WI38 (cell line): ENCODE results near the gene METTL25B.

Experiments
- H3K4me3 ChIP-seq: 2 replicates; pipeline ENCODE4 v1.5.1; 2011; ENCODE audit warnings: low read depth, mild to moderate bottlenecking, control low read depth, low read length
- TF ChIP-seq, protein P1 (sequence below): IDR thresholded peaks from 2 replicates; pipeline ENCODE4 v1.5.1; 2012; ENCODE audit warnings: low read depth, mild to moderate bottlenecking, control low read depth, low read length

The METTL25B gene

DNA sequence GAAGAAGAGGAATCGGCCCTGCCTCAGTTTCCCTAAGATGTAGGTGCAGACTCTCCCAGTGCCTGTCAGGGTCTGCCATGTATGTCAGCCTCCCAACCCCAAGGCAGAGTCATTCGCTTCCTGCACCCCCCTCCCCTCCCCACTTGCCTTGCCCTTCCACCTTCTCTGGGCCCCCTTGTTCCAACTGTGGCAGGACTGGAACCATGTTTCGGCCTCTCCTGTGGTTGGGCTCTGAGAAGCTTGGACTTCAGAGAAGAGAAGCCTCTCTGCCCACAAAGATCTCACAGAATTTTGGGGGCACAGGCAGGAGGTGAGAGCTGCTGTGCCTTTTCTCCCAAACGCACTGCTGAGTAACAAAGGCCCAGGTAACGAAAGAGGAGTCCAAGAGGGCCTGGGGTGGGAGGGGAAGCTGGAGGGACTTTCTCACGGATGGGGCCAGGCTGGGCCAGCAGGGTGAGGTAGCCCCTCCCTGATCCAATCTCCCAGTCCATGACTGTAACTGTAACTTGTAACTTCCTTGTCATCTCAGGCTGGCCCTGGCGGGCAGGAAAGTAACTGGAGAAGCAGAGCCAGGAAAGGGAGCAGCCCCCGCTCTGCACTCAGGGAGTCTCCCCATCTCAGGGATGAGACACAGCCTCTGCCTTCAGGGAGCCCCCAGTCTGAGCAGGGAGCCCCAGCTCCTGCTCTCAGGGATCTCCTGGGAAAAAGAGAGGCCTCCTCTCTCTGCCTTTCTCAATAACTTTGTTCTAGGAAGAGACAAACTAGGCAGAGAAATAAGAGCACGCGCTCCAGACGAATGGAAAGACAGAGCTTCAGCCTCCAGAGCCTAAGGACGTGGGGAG is 34.2 kb upstream of the METTL25B start:
- TF ChIP-seq, protein P1, sequence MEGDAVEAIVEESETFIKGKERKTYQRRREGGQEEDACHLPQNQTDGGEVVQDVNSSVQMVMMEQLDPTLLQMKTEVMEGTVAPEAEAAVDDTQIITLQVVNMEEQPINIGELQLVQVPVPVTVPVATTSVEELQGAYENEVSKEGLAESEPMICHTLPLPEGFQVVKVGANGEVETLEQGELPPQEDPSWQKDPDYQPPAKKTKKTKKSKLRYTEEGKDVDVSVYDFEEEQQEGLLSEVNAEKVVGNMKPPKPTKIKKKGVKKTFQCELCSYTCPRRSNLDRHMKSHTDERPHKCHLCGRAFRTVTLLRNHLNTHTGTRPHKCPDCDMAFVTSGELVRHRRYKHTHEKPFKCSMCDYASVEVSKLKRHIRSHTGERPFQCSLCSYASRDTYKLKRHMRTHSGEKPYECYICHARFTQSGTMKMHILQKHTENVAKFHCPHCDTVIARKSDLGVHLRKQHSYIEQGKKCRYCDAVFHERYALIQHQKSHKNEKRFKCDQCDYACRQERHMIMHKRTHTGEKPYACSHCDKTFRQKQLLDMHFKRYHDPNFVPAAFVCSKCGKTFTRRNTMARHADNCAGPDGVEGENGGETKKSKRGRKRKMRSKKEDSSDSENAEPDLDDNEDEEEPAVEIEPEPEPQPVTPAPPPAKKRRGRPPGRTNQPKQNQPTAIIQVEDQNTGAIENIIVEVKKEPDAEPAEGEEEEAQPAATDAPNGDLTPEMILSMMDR, result no peak
- H3K4me3 ChIP-seq, result no peak overlapping the region

DNA sequence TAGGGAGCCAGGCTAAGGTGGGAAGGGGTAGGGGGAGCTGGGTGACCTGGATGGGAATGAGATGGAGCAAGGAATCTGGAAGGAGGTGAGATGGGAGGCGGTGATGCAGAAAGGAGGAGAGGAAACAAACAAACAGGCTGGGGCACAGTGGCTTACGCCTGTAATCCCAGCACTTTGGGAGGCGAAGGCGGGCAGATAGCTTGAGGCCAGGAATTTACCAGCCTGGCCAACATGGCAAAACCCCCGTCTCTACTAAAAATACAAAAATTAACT is 33.6 kb upstream of the METTL25B start:
- H3K4me3 ChIP-seq, result no peak overlapping the region
- TF ChIP-seq, protein P1, result no peak

DNA sequence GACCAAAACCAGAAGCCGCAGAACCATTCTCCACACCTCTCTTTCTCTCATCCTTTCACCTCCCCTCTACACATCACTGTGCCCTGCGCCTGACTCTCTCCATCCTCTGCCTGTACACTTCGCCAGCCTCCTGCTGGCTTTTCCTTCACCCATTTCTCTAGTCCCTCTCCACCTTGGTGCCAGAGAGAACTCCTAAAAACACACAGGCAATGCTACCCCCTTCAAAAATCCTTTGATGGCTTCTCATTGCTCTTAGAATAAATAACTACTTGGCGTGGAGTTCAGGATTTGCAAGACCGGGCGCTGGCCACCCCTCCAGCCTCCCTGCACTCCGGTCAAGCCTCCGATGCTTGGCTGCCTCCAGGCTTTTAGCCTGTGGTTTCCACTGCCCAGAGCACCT is 31.5 kb upstream of the METTL25B start:
- TF ChIP-seq, protein P1, result no peak
- no peak overlapping the region for H3K4me3 ChIP-seq

DNA sequence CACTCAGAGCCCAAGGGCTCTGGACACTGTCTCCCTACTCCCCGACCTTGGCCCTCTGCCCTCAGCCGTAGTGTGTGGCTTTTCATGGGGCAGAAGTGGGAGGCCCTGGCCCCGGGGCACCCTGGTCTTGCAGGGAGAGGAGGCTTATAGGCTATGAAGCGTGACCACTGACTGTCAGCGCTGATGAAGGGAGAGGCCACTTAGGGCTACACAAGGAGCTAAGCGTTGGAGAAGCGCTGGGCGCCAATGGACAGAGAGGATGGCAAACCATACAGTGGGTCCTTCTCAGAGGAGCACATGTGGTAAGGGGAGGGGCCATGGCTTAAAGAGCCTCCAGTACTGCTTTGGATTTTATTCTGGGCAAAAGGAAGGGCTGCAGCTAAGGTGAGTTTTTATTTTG is 30.8 kb upstream of the METTL25B start:
- TF ChIP-seq, protein P1, result no peak
- no peak overlapping the region for H3K4me3 ChIP-seq

DNA sequence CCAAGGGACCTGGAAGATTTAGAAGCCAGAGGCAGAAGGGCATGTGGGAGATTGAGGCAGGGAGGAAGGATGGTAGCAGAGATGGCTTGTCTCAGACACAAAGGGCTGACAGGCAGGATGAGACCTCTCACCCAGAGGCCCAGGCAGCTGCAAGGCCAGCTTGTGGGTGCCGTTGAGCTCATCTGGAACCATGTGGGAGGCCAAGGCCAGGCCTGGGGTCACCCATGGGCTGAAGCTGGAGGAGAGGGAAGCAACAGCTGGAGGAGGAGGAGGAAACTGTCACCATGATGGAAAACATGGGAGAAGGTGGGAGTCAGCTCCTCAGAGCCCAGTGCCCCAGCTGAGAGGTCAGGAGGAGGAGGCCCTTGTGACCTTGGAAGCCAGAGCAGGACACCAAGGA is 29.3 kb upstream of the METTL25B start:
- no peak overlapping the region for H3K4me3 ChIP-seq
- TF ChIP-seq, protein P1, result no peak

DNA sequence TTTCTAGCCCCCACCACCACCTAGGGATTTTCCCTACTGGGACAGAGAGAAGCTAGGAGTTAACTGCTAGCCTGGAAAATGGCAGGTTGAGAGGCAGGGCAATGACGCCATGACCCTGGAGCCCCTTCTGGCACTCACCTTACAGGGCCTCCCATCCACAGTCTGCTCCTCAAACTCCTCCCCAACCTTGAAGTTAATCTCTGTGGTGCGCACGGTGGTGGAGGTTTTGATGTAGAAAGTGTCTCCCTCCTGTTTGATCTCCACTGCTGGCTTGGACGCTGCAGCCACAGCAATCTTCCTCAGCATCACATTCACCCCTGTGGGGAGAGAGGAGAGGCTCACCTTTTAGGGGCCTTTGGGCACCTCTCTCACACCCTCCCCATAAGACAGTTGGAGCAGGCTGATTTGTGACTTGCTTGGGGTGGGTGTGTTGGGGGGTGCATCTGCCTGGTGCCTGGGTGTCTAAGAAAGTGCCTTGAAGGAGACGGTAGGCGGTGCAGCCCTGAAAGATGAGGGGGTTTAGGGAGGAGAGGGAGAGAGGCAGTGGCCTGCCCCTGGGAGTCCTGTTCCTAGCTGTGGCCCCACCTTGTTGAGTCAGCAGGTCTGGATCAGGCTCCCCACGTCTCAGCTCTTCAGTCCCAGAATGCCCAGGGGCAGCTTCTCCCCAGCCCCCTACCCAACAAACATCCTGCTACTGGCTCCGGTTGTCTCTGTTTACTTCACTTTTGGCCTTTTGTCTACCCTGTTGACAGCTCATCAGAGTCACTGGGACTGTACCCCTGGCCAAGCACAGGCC is 27.3 kb upstream of the METTL25B start:
- H3K4me3 ChIP-seq, result no peak overlapping the region
- TF ChIP-seq, protein P1, result no peak

DNA sequence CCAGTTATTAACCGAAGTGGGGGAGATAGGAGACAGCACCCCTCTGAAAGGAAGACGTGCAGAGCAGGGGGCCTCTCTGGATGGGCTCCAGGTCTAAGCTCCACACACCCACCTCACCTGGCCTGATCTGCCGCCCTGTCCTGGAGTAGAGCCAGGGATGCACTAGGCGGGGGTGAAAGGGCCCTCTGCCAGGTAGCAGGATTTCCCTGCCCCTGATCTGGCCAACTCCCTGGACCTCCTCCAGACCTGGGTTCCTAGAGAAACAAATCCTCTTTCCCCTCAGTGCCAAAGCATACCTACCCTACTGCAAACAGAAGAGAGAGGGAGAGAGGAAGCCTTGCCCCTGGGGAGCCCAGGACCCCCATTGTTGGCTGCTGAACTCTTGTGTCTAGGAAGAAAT is 24.9 kb upstream of the METTL25B start:
- TF ChIP-seq, protein P1, result no peak
- no peak overlapping the region for H3K4me3 ChIP-seq
